Spleen (tissue), 11 donors: ENCODE data around the gene MLXIP. TPM values are rescaled to one million over a fixed set of nuclear protein-coding genes. Genes with fewer than 3 reads are reported as not detected.

Source experiments
- DNase-seq: peaks from one replicate; pipeline ENCODE4 v3.0.0-alpha.2; 2020
- H3K27ac ChIP-seq, 8 donors: fragments of 200-600 bp; sonication (generic) in 7 of 8; 1 replicate in 4 of 8; 2 replicates in 4 of 8; pipeline versions ENCODE4 v1.5.0 to v1.8.0; 2016 to 2021; ENCODE audit warnings: inconsistent platforms in 4 of 8, mild to moderate bottlenecking in 4 of 8, moderate library complexity in 1 of 8
- H3K27me3 ChIP-seq, 7 donors: fragments of 200-600 bp; sonication (generic) in 6 of 7; replicated peaks in 1 of 7; 1 replicate in 4 of 7; 2 replicates in 3 of 7; pipeline versions ENCODE4 v1.5.0 to v1.8.0; 2016 to 2021; ENCODE audit warnings: inconsistent platforms in 3 of 7, mild to moderate bottlenecking in 1 of 7
- H3K36me3 ChIP-seq, 6 donors: fragments of 200-600 bp; sonication (generic) in 5 of 6; 1 replicate in 4 of 6; 2 replicates in 2 of 6; pipeline versions ENCODE4 v1.5.0 to v1.8.0; 2016 to 2021; ENCODE audit warnings: inconsistent platforms in 2 of 6
- H3K4me1 ChIP-seq, 6 donors: fragments of 200-600 bp; sonication (generic) in 5 of 6; 1 replicate in 3 of 6; 2 replicates in 3 of 6; pipeline versions ENCODE4 v1.5.0 to v1.8.0; 2016 to 2021; ENCODE audit warnings: inconsistent platforms in 3 of 6
- H3K4me3 ChIP-seq, 8 donors: fragments of 200-600 bp; sonication (generic) in 7 of 8; 1 replicate in 4 of 8; 2 replicates in 4 of 8; pipeline versions ENCODE4 v1.5.0 to v1.8.0; 2016 to 2021; ENCODE audit warnings: inconsistent platforms in 4 of 8, mild to moderate bottlenecking in 4 of 8, moderate library complexity in 2 of 8
- H3K9me3 ChIP-seq, 8 donors: fragments of 200-600 bp; sonication (generic) in 7 of 8; 1 replicate in 4 of 8; 2 replicates in 4 of 8; pipeline versions ENCODE4 v1.5.0 to v1.8.0; 2016 to 2021; ENCODE audit warnings: inconsistent platforms in 4 of 8
- POLR2A ChIP-seq, 3 donors: fragments of 450-650 bp; IDR thresholded peaks; one replicate each; pipeline ENCODE4 v1.5.1; 2017; ENCODE audit warnings: antibody characterized with exemption in 3 of 3, mild to moderate bottlenecking in 1 of 3
- POLR2AphosphoS5 ChIP-seq, 3 donors: sonication (generic); formaldehyde crosslinking; IDR thresholded peaks; one replicate each; pipeline ENCODE4 v1.5.1; 2017; ENCODE audit warnings: antibody characterized with exemption in 3 of 3
- WGBS, 5 donors: extraction: QIAGEN DNeasy Blood & Tissue Kit in 3 of 5; methylation state at CpG; one replicate each; pipeline versions ENCODE4 v1.1.5 to v1.1.7; 2013 to 2018; 5-methylcytosine and 5-hydroxymethylcytosine counted together
- intact Hi-C: fragments of 100-400 bp; cut with DNase I; formaldehyde crosslinking; loops from one replicate; pipeline ENCODE4 v1.15.0; 2023; ENCODE audit warnings: low total_unique reads
- polyA plus RNA-seq, 3 donors: library from polyadenylated mRNA; stranded (reverse); fragments of 200-250 nt; gene quantifications; one replicate each; pipeline ENCODE4 v1.2.1, GENCODE V29; 2013
- total RNA-seq, 7 donors: library from RNA; depleted of rRNA in 3 of 7; stranded (reverse); fragments of >200 nt in 3 of 7; fragmentation: NEBNext Ultra II Directional in 4 of 7; extraction: Animal tissue kit (Norgen Biotek cat#: 25700) in 4 of 7; gene quantifications; one replicate each; pipeline versions ENCODE4 v1.1.0 to v1.2.1, GENCODE V29; 2016 to 2021
- TF ChIP-seq, protein P1 (sequence below), 11 experiments: fragments of 200-600 bp in 7 of 11; fragments of 450-650 bp in 4 of 11; sonication (generic) in 4 of 11; IDR thresholded peaks in 8 of 11; conservative IDR thresholded peaks in 3 of 11; 1 replicate in 7 of 11; 2 replicates in 4 of 11; pipeline versions ENCODE4 v1.4.0 to v1.8.0; 2016 to 2021; ENCODE audit warnings: antibody characterized with exemption in 11 of 11, inconsistent platforms in 4 of 11, mild to moderate bottlenecking in 1 of 11
- donor health status: healthy with polysubstance abuse.
- donor health status: DM: no; HTN: no; CAD: no; lungs with moderate emphysema.
- donor health status: DM: no; HTN: no; CAD: no.
- donor health status: Bipolar disorder and iron deficiency.
- donor health status: healthy.
- donor health status: DM: no; HTN: no; CAD: no.
- donor health status: DM: yes; HTN: yes; CAD: no.

MLXIP gene
- total and polyA plus RNA-seq, 10 donors: 7.8 to 97.1 (median 66.8) TPM

DNA sequence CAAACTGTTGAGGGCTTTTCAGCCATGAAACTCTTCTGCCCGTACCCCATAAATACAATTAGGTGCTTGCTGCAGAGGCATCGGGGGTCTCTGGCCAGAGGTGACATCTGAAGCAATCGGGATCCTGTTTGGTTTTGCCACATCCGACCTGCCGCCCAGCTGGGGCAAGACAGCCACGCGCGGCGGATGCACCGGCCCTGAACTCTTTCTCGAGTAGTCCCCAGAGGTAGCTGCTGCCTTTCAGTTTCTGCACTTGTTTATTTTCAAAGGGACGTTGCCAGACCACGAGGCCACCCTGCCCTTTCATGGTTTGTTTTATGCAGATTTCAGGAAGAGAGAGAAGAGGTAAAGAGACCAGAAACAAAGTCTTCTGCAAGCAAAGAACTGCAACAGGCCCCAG is 10.6 kb upstream of the MLXIP start:
- H3K4me3 ChIP-seq: peak overlapping the region in 1 of 8 donors; percentile 36
- no peaks in the 10 kb centered on the region for H3K27me3 ChIP-seq
- peak overlapping the region in 5 of 8 donors; percentile 44 to 74 (median 55) for H3K27ac ChIP-seq
- TF ChIP-seq, protein P1, sequence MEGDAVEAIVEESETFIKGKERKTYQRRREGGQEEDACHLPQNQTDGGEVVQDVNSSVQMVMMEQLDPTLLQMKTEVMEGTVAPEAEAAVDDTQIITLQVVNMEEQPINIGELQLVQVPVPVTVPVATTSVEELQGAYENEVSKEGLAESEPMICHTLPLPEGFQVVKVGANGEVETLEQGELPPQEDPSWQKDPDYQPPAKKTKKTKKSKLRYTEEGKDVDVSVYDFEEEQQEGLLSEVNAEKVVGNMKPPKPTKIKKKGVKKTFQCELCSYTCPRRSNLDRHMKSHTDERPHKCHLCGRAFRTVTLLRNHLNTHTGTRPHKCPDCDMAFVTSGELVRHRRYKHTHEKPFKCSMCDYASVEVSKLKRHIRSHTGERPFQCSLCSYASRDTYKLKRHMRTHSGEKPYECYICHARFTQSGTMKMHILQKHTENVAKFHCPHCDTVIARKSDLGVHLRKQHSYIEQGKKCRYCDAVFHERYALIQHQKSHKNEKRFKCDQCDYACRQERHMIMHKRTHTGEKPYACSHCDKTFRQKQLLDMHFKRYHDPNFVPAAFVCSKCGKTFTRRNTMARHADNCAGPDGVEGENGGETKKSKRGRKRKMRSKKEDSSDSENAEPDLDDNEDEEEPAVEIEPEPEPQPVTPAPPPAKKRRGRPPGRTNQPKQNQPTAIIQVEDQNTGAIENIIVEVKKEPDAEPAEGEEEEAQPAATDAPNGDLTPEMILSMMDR (IDR thresholded peaks at IDR 0.05 in 8 of 11, conservative IDR thresholded peaks at IDR 0.05 in 3 of 11): no peak
- TF ChIP-seq POLR2A (IDR thresholded peaks at IDR 0.05) (no peak), POLR2AphosphoS5 (IDR thresholded peaks at IDR 0.05) (peak; percentile 77 to 83 (median 81))
- H3K9me3 ChIP-seq: no peaks in the 10 kb centered on the region
- peaks cover 15 to 62% (median 42%) of the 10 kb centered on the region in 6 donors for H3K4me1 ChIP-seq
- WGBS, 5 donors: 9 to 15% (median 14%) methylated on average over 13 of the region's 13 CpGs
- intact Hi-C loops: no loop called here
- H3K36me3 ChIP-seq: no peaks in the 10 kb centered on the region
- peak; percentile 95 for DNase-seq

DNA sequence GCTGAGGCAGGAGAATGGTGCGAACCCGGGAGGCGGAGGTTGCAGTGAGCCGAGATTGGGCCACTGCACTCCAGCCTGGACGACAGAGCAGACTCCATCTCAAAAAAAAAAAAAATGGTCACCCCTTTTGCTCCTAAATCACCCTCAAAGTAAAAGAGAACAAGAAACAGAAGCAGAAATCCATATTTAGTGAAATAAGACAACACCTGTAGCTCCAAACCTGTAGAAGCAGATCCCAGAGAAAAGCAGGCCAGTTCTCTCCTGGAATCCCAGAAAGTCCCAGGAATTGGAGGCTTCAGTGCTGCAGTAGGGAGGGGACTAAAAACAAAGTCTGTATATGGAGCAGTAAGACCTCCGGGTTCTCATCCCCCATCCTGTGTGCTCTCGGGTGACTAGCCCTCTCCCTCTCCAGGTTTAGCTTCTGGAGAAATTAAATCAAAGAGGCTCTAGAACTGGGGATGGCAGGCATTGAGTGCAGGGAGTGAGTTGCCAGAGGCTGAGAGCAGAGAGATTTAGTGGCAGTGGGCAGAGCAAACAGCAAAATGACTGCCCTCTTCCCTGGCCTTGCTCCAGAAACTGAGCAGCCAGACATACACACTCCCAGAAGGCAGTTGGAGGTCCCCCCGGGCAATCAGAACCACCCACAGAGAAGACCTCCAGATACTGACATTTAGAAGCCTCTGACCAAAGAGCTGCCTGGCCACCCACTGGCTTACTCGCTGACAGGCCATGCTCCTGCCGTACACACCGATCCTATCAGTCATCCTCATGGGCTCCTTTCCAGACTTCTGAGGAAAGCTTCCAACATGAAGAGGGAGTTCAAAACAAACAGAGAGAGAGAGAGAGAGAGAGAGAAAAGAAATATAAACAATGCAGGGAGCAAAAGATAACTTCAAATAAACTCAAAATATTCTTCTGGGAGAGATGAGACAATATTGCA is 6.3 kb upstream of the MLXIP start:
- TF ChIP-seq POLR2AphosphoS5 (IDR thresholded peaks at IDR 0.05): no peak
- TF ChIP-seq POLR2A (IDR thresholded peaks at IDR 0.05): no peak
- TF ChIP-seq, protein P1 (IDR thresholded peaks at IDR 0.05 in 8 of 11, conservative IDR thresholded peaks at IDR 0.05 in 3 of 11): no peak
- 70 to 77% (median 73%) methylated on average over 11 of the region's 11 CpGs for WGBS, 5 donors
- DNase-seq: no peak

DNA sequence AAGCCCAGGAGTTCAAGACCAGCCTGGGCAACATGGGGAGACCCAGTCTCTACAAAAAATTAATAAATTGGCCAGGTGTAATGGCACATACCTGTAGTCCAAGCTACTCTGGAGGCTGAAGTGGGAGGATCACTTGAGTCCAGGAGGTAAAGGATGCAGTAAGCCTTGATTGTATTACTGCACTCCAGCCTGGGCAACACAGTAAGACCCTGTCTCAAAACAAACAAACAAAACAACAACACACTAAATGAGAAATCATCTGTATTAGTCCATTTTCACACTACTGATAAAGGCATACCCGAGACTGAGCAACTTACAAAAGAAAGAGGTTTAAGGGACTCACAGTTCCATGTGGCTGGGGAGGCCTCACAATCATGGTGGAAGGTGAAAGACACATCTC is 4.7 kb upstream of the MLXIP start:
- Histone ChIP-seq H3K4me3 (no peak overlapping the region), H3K27me3 (no peaks in the 10 kb centered on the region), H3K27ac (no peak overlapping the region), H3K36me3 (no peaks in the 10 kb centered on the region), H3K9me3 (no peaks in the 10 kb centered on the region), H3K4me1 (peaks cover 12 to 35% (median 22%) of the 10 kb centered on the region in 6 donors)
- intact Hi-C loops: no loop called here
- TF ChIP-seq, protein P1 (IDR thresholded peaks at IDR 0.05 in 8 of 11, conservative IDR thresholded peaks at IDR 0.05 in 3 of 11): no peak
- TF ChIP-seq POLR2AphosphoS5 (IDR thresholded peaks at IDR 0.05): no peak
- TF ChIP-seq POLR2A (IDR thresholded peaks at IDR 0.05): no peak
- DNase-seq: no peak
- WGBS, 5 donors: 83 to 100% (median 93%) methylated on average over 1 of the region's 1 CpG

More for the DNA sequence above, 6.3 kb upstream of the MLXIP start:
- Histone ChIP-seq H3K4me3 (no peak overlapping the region), H3K27me3 (no peaks in the 10 kb centered on the region), H3K9me3 (no peaks in the 10 kb centered on the region), H3K27ac (peak overlapping the region in 4 of 8 donors; percentile 32 to 51 (median 44)), H3K4me1 (peaks cover 14 to 41% (median 26%) of the 10 kb centered on the region in 6 donors), H3K36me3 (no peaks in the 10 kb centered on the region)
- intact Hi-C loops: no loop called here
